Measurements from ENCODE around the gene FGD5.

The FGD5 gene

GRCh38 chr3:14879211-14879874 lies 60.6 kb downstream of the FGD5 start:
- H3K4me1 ChIP-seq (ENCODE audit: low read length) = no peaks in the 10 kb centered on the region
- H3K27me3 ChIP-seq (replicated peaks; ENCODE audit: insufficient read depth, low read length) = no peaks in the 10 kb centered on the region
- no peak overlapping the region for H3K4me2 ChIP-seq (ENCODE audit: low read depth, low read length)
- TF ChIP-seq EZH2phosphoT487 (IDR thresholded peaks at IDR 0.05; ENCODE audit: low read length) (no peak), CTCF (IDR thresholded peaks at IDR 0.05; ENCODE audit: low read length) (no peak), EZH2 (optimal IDR thresholded peaks at IDR 0.05; ENCODE audit: low read depth, low read length) (no peak)
- no peak overlapping the region for H3K9ac ChIP-seq (ENCODE audit: low read length)
- no peaks in the 10 kb centered on the region for H3K9me2 ChIP-seq (replicated peaks; ENCODE audit: insufficient read depth, low read length)
- H3K27ac ChIP-seq (ENCODE audit: low read length) = no peak overlapping the region
- no peaks in the 10 kb centered on the region for H3F3A ChIP-seq (ENCODE audit: insufficient read depth, low read length)
- DNase-seq = no peak
- no peaks in the 10 kb centered on the region for H3K79me2 ChIP-seq (ENCODE audit: low read length)
- H3K36me3 ChIP-seq (replicated peaks; ENCODE audit: insufficient read depth, low read length) = no peaks in the 10 kb centered on the region
- H3K9me3 ChIP-seq (replicated peaks; ENCODE audit: insufficient read depth, low read length) = no peaks in the 10 kb centered on the region
- H4K20me1 ChIP-seq (ENCODE audit: insufficient read depth, low read length) = no peaks in the 10 kb centered on the region
- no peak overlapping the region for H3K4me3 ChIP-seq (ENCODE audit: low read length)
- H2AFZ ChIP-seq (ENCODE audit: low read length) = no peak overlapping the region

- Histone ChIP-seq H2AFZ (ENCODE audit: low read length) (no peak overlapping the region), H3K79me2 (ENCODE audit: low read length) (no peaks in the 10 kb centered on the region), H3K4me1 (ENCODE audit: low read length) (no peaks in the 10 kb centered on the region), H3K27me3 (replicated peaks; ENCODE audit: insufficient read depth, low read length) (no peaks in the 10 kb centered on the region), H3K4me3 (ENCODE audit: low read length) (no peak overlapping the region), H3K4me2 (ENCODE audit: low read depth, low read length) (no peak overlapping the region), H3K9ac (ENCODE audit: low read length) (no peak overlapping the region), H3K27ac (ENCODE audit: low read length) (no peak overlapping the region), H3F3A (ENCODE audit: insufficient read depth, low read length) (no peaks in the 10 kb centered on the region), H3K9me2 (replicated peaks; ENCODE audit: insufficient read depth, low read length) (no peaks in the 10 kb centered on the region), H4K20me1 (ENCODE audit: insufficient read depth, low read length) (no peaks in the 10 kb centered on the region), H3K36me3 (replicated peaks; ENCODE audit: insufficient read depth, low read length) (no peaks in the 10 kb centered on the region), H3K9me3 (replicated peaks; ENCODE audit: insufficient read depth, low read length) (no peaks in the 10 kb centered on the region)
- no peak for DNase-seq
- TF ChIP-seq CTCF (IDR thresholded peaks at IDR 0.05; ENCODE audit: low read length) (no peak), EZH2 (optimal IDR thresholded peaks at IDR 0.05; ENCODE audit: low read depth, low read length) (no peak), EZH2phosphoT487 (IDR thresholded peaks at IDR 0.05; ENCODE audit: low read length) (no peak)
Observed at GRCh38 chr3:14880447-14881106, 61.8 kb downstream of the FGD5 start.

GRCh38 chr3:14883226-14883625 lies 64.5 kb downstream of the FGD5 start:
- Histone ChIP-seq H4K20me1 (ENCODE audit: insufficient read depth, low read length) (no peaks in the 10 kb centered on the region), H2AFZ (ENCODE audit: low read length) (no peak overlapping the region), H3K9ac (ENCODE audit: low read length) (no peak overlapping the region), H3F3A (ENCODE audit: insufficient read depth, low read length) (no peaks in the 10 kb centered on the region), H3K27ac (ENCODE audit: low read length) (no peak overlapping the region), H3K36me3 (replicated peaks; ENCODE audit: insufficient read depth, low read length) (no peaks in the 10 kb centered on the region), H3K9me3 (replicated peaks; ENCODE audit: insufficient read depth, low read length) (no peaks in the 10 kb centered on the region), H3K4me1 (ENCODE audit: low read length) (no peaks in the 10 kb centered on the region), H3K27me3 (replicated peaks; ENCODE audit: insufficient read depth, low read length) (no peaks in the 10 kb centered on the region; the same call in 1 of the 2 replicates), H3K4me3 (ENCODE audit: low read length) (no peak overlapping the region), H3K79me2 (ENCODE audit: low read length) (no peaks in the 10 kb centered on the region), H3K4me2 (ENCODE audit: low read depth, low read length) (no peak overlapping the region), H3K9me2 (replicated peaks; ENCODE audit: insufficient read depth, low read length) (no peaks in the 10 kb centered on the region)
- TF ChIP-seq EZH2 (optimal IDR thresholded peaks at IDR 0.05; ENCODE audit: low read depth, low read length) (no peak), CTCF (IDR thresholded peaks at IDR 0.05; ENCODE audit: low read length) (no peak), EZH2phosphoT487 (IDR thresholded peaks at IDR 0.05; ENCODE audit: low read length) (no peak)
- DNase-seq = no peak
